GM19397 (cell line): ENCODE measurements around the gene SGPP1.
"Not testable (repeated sequence)": the region's sequence is repeated elsewhere in the genome, so short reads cannot be mapped to it uniquely, and the experiment has no call there.

Experiments used
- ATAC-seq: cut with Tn5 transposase; IDR thresholded peaks from one replicate; pipeline ENCODE4 v1.9.1; 2021; ENCODE audit warnings: mild to moderate bottlenecking, moderate library complexity; ENCODE audit not compliant: unreplicated experiment

SGPP1 gene

DNA sequence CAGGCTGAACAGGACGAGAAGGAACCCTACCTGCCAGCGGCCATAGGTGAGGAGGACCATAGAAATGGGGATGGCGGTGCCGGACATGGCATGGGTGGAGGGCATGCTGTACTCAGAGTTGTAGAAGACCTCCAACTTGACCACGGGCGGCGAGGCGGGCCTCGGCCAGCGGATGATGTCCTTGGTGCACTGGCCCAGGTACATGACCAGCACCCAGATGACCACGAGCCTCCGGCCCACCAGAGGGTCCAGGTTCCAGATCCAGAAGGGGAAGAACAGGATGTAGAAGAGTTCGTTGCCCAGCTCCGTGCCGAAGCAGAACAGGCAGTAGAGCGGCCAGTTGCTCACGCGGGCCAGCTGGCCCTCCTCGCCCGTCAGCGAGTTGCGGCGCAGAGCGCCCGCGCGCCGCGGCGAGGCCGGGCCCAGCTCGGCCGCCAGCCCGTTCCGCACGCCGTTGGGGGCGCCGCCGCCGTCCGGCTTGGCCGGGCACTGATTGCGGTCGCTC lies 582 bp downstream of the SGPP1 start:
- peak; percentile 41 for ATAC-seq

GRCh38 chr14:63726499-63726898 lies 1.4 kb downstream of the SGPP1 start:
- no peak for ATAC-seq

GRCh38 chr14:63725786-63726460 lies 1.9 kb downstream of the SGPP1 start:
- ATAC-seq, result no peak

DNA sequence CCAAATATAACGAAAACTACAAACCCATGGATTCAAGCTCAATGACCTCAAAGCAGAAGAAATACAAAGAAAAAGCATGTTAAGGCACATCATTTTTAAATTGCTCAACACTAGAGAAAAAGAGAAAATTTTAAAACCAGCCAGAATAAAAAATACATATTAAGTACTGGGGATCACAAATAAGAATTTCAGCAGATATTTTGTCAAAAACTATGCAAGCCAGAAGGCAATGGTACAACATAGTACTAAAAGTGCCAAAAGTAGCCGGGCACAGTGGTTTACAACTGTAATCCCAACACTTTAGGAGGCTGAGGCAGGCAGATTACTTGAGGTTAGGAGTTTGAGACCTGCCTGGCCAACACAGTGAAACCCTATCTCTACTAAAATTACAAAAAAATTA lies 10.2 kb downstream of the SGPP1 start:
- no peak for ATAC-seq

GRCh38 chr14:63715360-63715759 lies 12.5 kb downstream of the SGPP1 start:
- ATAC-seq, result no peak

- ATAC-seq, result no peak
Observed at GRCh38 chr14:63713764-63714163, 14.1 kb downstream of the SGPP1 start.

DNA sequence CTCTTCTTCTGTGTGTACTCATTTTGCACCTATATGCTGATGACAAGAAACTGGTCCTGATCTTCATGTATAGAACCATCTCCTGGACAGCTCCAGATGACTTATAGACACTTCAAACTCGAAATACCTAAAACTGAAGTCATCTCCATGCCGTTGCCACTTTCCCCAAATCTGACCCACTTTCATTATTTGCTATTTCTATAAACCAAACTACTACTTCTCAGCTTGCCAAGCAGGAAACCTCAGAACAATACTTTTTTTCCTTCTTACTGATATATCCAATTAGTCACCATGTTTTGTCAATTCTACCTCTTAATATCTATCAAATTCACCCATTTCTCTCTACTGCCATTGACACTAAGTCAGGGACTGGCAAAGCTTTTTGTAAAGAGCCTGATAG lies 14.8 kb downstream of the SGPP1 start:
- ATAC-seq, result no peak

DNA sequence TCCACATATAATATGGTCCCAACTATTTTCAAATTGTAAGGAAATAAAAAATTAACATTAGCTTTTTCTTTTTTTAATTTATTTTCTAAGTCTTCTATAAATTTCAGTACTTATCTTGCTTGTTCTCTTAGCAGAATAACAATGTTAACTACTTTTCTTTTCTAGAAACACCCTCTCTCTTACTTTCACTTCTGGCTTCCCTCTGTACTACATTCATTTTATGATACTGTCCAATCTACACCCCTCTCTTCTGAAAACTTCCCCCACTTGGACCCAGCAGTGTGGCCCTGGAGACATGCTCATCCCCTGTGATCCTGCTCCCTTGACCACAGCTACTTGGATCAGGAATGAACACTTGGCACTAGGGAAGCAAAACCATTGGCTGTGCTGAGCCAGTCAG lies 15.7 kb downstream of the SGPP1 start:
- ATAC-seq, result no peak

DNA sequence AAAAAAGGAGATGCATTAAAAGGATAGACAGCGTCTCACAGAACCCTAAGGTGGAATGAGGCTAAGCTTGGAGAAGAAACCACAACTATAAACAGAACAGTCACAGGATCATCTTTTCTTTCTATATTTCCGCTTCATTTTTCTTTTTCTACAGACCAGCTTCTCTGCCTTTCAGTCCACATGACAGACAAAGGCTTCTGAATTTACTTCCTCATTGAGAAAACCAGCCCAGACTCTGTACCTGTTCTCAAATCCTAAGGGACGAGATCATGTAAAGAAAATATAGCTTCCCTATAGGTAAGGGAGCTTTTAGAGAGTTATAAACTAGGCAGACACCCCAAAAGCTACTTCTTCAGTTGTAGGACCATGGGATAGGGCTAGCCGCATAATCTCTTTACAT lies 17.4 kb downstream of the SGPP1 start:
- ATAC-seq, result no peak

- no peak for ATAC-seq
Observed at GRCh38 chr14:63709589-63709988, 18.3 kb downstream of the SGPP1 start.

- no peak for ATAC-seq
Observed at GRCh38 chr14:63707216-63707615, 20.6 kb downstream of the SGPP1 start.

DNA sequence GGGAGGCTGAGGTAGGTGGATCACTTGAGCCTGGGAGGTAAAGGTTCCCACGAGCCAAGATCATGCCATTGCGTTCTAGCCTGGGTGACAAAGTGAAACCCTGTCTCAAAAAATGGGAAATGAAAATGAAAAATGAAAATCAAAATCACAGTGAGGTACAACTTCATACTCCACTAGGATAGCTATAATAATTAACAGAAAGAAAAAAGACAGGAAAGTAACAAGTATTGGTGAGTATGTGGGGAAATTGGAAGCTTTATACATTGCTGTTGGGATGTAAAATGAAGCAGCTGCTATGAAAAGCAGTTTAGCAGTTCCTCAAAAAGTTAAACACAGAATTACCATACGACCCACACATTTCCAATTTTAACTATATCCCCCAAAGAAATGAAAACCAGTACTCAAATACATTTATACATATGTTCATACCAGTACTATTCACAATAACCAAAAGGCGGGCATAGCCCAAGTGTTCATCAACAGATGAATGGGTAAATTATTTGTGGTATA lies 22.2 kb downstream of the SGPP1 start:
- ATAC-seq, result peak; percentile 63

DNA sequence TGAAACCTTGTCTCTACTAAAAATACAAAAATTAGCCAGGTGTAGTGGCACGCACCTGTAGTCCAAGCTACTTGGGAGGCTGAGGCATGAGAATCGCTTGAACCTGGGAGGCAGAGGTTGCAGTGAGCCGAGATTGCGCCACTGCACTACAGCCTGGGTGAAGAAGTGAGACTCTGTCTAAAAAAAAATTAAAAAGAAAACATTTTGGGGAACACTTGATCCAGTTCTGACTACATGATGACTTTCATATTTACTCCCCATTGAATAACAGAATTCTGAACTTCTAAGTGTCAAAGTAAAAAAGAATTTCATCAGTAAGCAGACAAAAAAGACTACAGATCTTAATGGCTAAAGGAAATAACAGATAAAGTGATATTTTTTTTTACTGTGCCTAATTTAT lies 25.3 kb downstream of the SGPP1 start:
- not testable (repeated sequence) for ATAC-seq

- ATAC-seq, result no peak
Observed at GRCh38 chr14:63701606-63702299, 26.1 kb downstream of the SGPP1 start.

DNA sequence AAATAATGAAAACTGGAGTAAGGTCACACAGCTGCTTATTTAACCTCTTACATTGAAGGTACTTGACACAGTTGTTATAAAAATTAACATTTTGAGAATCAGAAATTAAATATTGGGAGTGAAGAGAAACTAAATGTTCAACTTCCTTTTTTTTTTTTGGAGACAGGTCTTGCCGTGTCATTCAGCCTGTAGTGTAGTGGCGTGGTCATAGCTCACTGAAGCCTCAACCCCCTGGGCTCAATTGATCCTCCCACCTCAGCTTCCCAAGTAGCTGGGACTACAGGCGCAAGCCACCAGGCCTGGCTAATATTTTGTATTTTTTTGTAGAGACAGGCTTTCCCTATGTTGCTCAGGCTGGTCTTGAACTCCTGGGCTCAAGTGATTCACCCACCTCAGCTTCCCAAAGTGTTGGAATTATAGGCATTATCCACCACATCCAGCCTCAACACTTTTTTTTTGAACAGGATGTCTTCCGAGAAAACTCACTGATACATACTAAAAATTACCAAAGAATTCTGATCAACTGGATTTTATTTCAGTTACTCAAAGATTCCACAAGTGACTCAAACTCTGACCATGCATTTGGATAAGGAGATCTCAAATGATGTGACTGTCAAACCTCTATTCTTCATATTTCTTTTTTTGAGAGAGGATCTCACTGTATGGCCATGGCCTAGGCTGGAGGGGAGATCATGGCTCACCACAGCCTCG lies 35.4 kb downstream of the SGPP1 start:
- no peak for ATAC-seq

DNA sequence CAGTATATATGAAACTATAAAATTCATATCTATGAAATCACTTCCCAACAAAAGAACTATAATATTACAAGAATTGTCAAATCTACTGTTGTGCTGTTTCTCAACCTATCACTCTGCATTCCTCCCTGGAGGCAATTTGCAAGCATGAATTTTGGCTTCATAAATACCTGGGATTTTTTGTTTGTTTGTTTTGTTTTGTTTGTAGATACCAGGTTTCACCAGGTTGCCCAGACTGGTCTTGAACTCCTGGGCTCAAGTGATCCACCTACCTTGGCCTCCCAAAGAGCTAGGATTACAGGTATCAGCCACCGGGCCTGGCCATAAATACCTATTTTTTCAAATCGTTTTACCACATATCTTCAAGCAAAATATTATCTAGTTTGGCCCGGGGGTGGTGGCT lies 38.7 kb downstream of the SGPP1 start:
- ATAC-seq, result no peak

GRCh38 chr14:63686926-63687325 lies 40.9 kb downstream of the SGPP1 start:
- no peak for ATAC-seq

DNA sequence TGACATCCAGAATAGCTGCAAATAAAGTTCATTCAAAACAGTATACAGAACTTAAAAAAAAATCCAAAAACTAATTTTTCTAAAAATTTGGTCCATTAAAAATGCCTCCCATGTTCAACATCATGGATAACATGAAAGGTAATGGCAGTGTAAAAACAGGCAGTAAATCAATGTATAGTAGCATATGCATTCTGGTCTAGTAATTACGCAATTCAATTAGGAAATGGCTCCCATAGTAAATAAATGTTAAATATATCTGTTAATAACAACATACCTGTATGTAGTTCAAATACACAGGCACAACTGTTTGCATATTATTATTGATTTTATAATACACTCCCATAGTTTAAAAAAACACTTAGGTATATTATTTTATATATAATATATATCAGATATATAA lies 42.5 kb downstream of the SGPP1 start:
- ATAC-seq, result no peak

- ATAC-seq, result no peak
Observed at GRCh38 chr14:63682727-63683593, 44.9 kb downstream of the SGPP1 start.

DNA sequence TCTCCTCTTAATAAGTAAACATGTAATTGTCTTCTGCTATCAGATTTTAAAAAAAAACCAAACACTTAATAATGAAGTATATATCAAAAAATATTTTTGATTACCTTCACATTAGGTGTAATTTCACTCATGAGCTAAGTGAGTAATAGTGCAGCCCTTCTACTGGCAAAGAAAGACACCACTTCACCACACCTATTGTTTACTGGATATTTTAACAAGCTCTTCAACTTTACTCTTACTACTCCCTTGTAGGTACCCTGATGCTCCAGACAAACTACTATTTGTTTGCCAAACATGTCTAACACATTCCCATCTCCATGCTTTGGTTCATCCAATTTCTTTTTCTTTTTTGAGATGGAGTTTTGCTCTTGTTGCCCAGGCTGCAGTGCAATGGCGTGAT lies 49.3 kb downstream of the SGPP1 start:
- no peak for ATAC-seq

DNA sequence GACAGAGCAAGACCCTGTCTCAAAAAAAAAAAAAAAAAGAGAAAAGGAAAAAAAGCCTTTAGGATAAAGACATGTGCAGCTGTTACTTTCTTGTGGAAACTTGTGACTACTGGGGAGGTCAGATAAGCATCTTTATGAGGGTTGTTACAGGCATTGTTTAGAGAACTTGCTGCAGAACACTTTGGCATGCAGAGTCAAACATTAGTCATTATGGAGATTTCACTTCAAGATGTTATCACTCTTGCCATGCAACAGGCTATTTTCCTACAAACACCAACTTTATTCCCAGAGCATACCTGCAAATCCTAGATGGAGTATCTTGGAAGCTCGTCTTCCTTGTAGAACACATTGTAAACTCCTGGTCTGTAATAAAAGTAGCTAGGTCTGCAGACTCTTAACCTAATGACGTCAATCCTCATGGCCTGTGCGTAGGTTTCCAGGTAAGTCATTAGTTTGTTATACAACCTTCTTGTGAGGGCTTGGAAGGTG lies 49.9 kb downstream of the SGPP1 start:
- ATAC-seq, result no peak
